ENCODE measurements around the gene ELMO1.

DNA sequence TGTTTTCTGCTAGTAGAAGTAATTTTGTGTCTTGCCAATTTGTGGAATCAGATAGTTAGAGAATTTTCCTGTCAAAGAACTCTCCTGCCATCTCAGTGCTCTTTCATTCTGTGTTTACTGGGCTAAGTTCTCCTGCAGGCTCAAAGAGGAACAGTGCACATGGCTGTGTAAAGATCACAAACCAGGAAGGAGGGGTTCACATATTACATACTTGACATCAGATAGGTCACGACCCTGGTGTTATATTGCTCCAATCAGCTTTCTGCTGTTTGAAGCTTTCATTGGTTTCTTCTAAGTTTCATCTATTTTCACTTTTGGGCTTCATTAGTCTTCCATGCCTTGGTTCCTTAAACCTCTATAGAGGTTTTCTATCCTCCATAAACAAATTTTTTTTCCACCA is 13.5 kb upstream of the ELMO1 start:
- TF ChIP-seq, protein P1, sequence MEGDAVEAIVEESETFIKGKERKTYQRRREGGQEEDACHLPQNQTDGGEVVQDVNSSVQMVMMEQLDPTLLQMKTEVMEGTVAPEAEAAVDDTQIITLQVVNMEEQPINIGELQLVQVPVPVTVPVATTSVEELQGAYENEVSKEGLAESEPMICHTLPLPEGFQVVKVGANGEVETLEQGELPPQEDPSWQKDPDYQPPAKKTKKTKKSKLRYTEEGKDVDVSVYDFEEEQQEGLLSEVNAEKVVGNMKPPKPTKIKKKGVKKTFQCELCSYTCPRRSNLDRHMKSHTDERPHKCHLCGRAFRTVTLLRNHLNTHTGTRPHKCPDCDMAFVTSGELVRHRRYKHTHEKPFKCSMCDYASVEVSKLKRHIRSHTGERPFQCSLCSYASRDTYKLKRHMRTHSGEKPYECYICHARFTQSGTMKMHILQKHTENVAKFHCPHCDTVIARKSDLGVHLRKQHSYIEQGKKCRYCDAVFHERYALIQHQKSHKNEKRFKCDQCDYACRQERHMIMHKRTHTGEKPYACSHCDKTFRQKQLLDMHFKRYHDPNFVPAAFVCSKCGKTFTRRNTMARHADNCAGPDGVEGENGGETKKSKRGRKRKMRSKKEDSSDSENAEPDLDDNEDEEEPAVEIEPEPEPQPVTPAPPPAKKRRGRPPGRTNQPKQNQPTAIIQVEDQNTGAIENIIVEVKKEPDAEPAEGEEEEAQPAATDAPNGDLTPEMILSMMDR (IDR thresholded peaks at IDR 0.05 in 2 of 3, conservative IDR thresholded peaks at IDR 0.05 in 1 of 3; ENCODE audit: borderline replicate concordance in 1 of 3, insufficient read depth in 1 of 3, low read depth in 2 of 3, low read length in 2 of 3): no peak
- TF ChIP-seq EZH2 (IDR thresholded peaks at IDR 0.05) (no peak), YY1 (IDR thresholded peaks at IDR 0.05; ENCODE audit: extremely low read depth, insufficient replicate concordance, low read depth, low read length) (no peak), TCF7L2 (IDR thresholded peaks at IDR 0.05; ENCODE audit: borderline replicate concordance, extremely low read depth, insufficient read depth, insufficient read length) (no peak), ZFX (IDR thresholded peaks at IDR 0.05) (no peak), SIN3A (IDR thresholded peaks at IDR 0.05; ENCODE audit: low read depth) (no peak), SP1 (IDR thresholded peaks at IDR 0.05; ENCODE audit: low read depth) (no peak)
- TF ChIP-seq, protein P2, sequence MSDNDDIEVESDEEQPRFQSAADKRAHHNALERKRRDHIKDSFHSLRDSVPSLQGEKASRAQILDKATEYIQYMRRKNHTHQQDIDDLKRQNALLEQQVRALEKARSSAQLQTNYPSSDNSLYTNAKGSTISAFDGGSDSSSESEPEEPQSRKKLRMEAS (IDR thresholded peaks at IDR 0.05): no peak
